ENCODE data around the gene B3GNT4.
"Not testable (repeated sequence)": the region's sequence is repeated elsewhere in the genome, so short reads cannot be mapped to it uniquely, and the experiment has no call there.

B3GNT4 gene

GRCh38 chr12:122189626-122190475, 13.7 kb upstream of the B3GNT4 start:
- DNase-seq (ENCODE audit: low read depth): no peak

- peak; percentile 49 for DNase-seq (ENCODE audit: low read depth)
These were observed 12.5 kb upstream of the B3GNT4 start for GRCh38 chr12:122190842-122191668.

DNA sequence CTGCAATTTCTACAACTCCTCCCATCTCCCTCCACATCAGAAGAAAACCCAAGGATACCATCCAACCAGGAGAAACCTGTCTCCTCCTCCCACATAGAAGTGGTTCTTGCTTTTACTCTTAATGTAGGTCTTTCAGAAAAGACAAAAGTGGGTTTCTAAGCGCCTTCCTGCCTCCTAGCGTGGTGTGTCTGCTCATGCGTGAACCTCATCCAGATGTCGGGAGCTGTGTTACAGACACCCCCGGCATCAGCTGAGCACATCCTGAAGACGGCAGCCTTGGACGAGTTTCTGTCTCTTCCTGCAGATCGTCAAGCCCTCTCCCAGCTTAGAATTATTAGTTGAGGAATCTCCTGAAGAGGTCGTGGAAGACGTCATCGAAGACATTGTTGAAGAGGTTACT, 11.1 kb upstream of the B3GNT4 start:
- no peak for DNase-seq (ENCODE audit: low read depth)

GRCh38 chr12:122194804-122195203, 8.7 kb upstream of the B3GNT4 start:
- DNase-seq (ENCODE audit: low read depth): no peak

- DNase-seq (ENCODE audit: low read depth): no peak
These were observed 8.1 kb upstream of the B3GNT4 start for GRCh38 chr12:122195405-122195804.

- no peak for DNase-seq (ENCODE audit: low read depth)
These were observed 5.9 kb upstream of the B3GNT4 start for GRCh38 chr12:122197612-122197966.

DNA sequence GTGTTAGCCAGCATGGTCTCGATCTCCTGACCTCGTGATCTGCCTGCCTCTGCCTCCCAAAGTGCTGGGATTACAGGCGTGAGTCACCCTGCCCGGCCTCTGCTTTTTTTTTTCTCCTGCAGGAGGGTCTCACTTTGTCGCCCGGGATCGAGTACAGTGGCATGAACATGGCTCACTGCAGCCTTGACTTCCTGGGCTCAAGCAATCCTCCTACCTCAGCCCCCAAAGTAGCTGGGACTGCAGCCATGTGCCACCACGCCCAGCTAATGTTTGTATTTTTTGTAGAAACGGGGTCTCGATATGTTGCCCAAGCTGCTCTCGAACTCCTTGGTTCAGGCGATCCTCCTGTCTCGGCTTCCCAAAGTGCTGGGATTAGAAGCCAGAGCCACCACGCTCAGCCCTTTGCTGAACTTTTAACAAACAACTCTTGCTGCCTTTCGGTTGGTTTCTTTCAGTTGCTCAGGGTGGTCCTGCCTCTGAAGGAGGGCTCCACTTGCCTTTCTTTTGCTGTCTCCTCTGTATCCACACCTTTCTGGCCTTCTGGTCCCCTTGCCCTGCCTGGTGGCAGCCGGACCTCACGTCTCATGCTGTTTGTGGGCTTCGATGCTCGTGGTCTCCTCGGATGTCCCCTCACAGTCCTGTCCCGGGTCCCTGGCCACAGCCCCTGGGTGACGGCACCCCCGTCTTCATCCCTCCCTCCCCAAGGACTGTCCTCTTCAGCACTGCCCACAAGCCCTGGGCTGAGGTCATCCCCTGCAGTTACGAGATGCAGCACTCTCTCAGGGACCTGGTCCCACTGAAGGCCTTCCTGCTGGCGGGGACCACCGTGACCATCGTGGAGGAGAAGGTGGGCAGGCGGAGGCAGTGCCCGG, 3.8 kb upstream of the B3GNT4 start:
- DNase-seq (ENCODE audit: low read depth): no peak

DNA sequence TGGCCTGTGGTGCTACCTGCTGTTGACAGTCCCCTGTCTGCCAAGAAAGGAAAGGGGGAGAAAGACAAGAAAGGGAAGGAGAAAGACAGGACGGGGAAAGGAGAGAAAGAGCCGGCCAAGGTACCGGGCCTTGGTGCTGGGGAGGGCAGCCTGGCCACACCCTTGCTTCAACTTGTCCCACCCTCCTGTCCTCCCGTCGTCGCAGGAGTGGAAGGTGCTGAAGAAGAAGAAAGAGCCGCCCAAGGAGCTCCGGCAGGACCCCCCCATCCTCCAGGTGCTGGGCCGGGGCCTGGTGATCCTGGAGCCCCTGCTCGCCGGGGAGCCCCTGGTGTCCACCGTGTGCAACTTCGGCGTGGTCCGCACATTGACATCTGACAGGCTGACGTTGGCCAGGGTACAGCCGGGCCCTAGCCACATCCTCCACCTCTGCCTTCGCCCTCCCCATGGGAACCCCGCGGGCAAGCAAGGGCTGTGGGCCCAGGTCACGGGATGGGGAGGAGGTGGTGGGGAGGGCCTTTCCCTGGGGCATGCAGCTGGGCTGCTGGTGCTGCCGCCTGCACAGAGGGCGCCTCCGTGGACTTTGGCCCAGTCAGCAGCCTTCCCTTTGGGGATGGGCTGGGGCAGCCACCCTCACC, 2.9 kb upstream of the B3GNT4 start:
- DNase-seq (ENCODE audit: low read depth): no peak

DNA sequence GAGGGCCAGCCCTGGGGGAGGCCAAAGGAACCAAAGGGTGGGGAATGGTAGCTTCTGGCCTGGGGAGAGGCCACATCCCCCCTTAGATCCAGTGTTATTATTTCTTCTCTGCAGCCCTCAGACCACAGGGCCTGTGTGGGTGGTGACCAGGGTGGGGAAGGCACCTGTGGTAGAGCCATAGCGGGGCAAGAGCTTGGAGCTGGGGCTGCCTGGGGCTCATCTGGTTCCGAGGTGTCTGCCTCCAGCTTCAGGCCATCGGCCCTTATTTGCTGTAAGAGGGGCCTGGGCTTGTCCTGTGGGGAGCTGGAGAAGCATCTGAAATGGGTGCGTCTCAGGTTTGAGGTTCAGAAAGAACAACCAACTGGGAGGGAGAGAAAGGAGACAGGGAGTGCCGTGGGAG, 2.1 kb upstream of the B3GNT4 start:
- no peak for DNase-seq (ENCODE audit: low read depth)

DNA sequence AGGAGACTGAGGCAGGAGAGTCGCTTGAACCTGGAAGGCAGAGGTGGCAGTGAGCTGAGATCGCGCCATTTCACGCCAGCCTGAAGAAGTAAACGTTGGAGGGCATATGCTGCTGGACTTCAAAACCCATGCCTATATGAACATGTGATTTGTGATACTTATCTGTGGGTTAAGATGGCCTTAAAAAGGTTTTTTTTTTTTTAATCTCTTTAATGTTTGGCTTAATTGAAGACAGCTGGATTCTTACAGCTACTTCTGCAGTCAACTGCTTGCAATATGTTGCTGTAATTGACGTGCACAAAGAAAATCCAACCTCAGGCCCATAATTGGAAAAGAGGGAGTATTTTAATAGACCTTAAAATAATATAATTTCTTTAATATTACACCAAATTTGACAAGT, 1.5 kb upstream of the B3GNT4 start:
- DNase-seq (ENCODE audit: low read depth): no peak

DNA sequence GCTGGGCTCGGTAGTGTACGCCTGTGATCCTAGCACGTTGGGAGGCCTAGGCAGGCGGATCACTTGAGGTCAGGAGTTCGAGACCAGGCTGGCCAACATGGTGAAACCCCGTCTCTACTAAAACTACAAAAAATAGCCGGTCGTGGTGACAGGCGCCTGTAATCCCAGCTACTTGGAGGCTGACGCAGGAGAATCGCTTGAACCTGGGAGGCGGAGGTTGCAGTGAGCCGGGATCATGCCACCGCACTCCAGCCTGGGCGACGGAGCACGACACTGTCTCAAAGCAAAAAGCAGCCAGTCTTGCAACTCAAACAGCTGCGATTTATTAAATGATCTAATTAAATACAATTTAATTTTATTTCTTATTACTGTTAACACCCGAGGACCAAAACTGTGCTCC, 698 bp upstream of the B3GNT4 start:
- DNase-seq (ENCODE audit: low read depth): not testable (repeated sequence)

GRCh38 chr12:122204167-122205052, 901 bp downstream of the B3GNT4 start:
- DNase-seq (ENCODE audit: low read depth): no peak

- no peak for DNase-seq (ENCODE audit: low read depth)
These were observed 1.8 kb downstream of the B3GNT4 start for GRCh38 chr12:122205053-122205925.

DNA sequence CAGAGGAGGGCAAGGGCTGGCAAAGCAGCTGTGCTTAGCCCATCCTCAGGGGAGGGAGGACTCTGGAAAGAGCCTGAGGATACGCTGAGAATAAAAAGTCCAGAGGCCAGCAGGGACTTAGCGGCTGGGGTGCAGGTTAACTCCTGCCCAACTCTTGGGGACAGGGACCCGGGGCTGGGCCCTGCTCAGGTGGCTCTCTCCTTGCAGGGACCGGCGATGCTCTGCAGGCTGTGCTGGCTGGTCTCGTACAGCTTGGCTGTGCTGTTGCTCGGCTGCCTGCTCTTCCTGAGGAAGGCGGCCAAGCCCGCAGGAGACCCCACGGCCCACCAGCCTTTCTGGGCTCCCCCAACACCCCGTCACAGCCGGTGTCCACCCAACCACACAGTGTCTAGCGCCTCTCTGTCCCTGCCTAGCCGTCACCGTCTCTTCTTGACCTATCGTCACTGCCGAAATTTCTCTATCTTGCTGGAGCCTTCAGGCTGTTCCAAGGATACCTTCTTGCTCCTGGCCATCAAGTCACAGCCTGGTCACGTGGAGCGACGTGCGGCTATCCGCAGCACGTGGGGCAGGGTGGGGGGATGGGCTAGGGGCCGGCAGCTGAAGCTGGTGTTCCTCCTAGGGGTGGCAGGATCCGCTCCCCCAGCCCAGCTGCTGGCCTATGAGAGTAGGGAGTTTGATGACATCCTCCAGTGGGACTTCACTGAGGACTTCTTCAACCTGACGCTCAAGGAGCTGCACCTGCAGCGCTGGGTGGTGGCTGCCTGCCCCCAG, 2.8 kb downstream of the B3GNT4 start:
- DNase-seq (ENCODE audit: low read depth): no peak

DNA sequence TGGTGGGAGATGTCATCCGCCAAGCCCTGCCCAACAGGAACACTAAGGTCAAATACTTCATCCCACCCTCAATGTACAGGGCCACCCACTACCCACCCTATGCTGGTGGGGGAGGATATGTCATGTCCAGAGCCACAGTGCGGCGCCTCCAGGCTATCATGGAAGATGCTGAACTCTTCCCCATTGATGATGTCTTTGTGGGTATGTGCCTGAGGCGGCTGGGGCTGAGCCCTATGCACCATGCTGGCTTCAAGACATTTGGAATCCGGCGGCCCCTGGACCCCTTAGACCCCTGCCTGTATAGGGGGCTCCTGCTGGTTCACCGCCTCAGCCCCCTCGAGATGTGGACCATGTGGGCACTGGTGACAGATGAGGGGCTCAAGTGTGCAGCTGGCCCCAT, 3.5 kb downstream of the B3GNT4 start:
- no peak for DNase-seq (ENCODE audit: low read depth)

DNA sequence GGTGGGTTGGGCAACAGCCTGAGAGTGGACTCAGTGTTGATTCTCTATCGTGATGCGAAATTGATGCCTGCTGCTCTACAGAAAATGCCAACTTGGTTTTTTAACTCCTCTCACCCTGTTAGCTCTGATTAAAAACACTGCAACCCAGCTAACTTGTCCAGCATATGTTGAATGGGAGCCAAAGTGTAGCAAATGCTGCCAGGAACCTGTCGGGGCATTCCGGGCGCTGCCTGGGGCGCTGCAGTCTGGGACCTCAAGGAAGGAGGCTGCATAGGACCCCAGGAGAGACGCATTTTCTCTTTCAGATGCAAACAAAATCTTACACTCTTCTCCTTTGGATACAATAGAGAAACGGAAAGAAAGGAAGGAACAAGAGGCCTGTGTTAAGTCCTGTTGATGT, 3.9 kb downstream of the B3GNT4 start:
- DNase-seq (ENCODE audit: low read depth): no peak

- DNase-seq (ENCODE audit: low read depth): no peak
These were observed 4.7 kb downstream of the B3GNT4 start for GRCh38 chr12:122208073-122208820.

GRCh38 chr12:122215771-122216170, 12.3 kb downstream of the B3GNT4 start:
- no peak for DNase-seq (ENCODE audit: low read depth)
